Mucosa of descending colon (tissue), 3 donors: ENCODE measurements around the gene RIC1. TPM values are rescaled to one million over a fixed set of nuclear protein-coding genes. Genes with fewer than 3 reads are reported as not detected.

Experiments
- ATAC-seq: fragments of 200-7000 bp; cut with Tn5 transposase; one replicate; pipeline ENCODE4 v1.9.1; 2020; ENCODE audit warnings: mild to moderate bottlenecking, moderate library complexity
- DNase-seq, 3 donors: peaks; one replicate each; pipeline ENCODE4 v3.0.0-alpha.2; 2020
- H3K36me3 ChIP-seq: fragments of 200-600 bp; one replicate; pipeline ENCODE4 v1.8.0; 2021; ENCODE audit warnings: low read depth, mild to moderate bottlenecking
- H3K4me1 ChIP-seq: fragments of 200-600 bp; one replicate; pipeline ENCODE4 v1.8.0; 2021; ENCODE audit warnings: low read depth, mild to moderate bottlenecking
- H3K4me3 ChIP-seq: fragments of 200-600 bp; one replicate; pipeline ENCODE4 v1.8.0; 2021; ENCODE audit warnings: mild to moderate bottlenecking
- H3K9me3 ChIP-seq: fragments of 200-600 bp; one replicate; pipeline ENCODE4 v1.8.0; 2021; ENCODE audit warnings: mild to moderate bottlenecking
- CTCF ChIP-seq: fragments of 200-600 bp; IDR thresholded peaks from one replicate; pipeline ENCODE4 v1.8.0; 2022; ENCODE audit warnings: antibody characterized with exemption, mild to moderate bottlenecking
- intact Hi-C, 2 donors: fragments of 100-400 bp; cut with DNase I in 1 of 2; cut with micrococcal nuclease in 1 of 2; formaldehyde crosslinking; loops; one replicate each; pipeline versions ENCODE4 v1.11.0 to v1.11.1; 2022; cut with DNase I, micrococcal nuclease
- total RNA-seq, 3 donors: library from RNA; stranded (reverse); fragmentation: NEBNext Ultra II Directional in 2 of 3; extraction: Animal tissue kit (Norgen Biotek cat#: 25700) in 2 of 3; gene quantifications; one replicate each; pipeline versions ENCODE4 v1.2.1 to v1.2.4, GENCODE V29; 2021 to 2023
- donor health status: DM: no; HTN: no; CAD: no; lungs with moderate emphysema.
- donor health status: DM: no; HTN: no; CAD: no.
- donor health status: DM: no; HTN: yes; CAD: no.

Gene RIC1
- total RNA-seq, 3 donors from 2014 or later, result 15.8 to 22.4 (median 20.2) TPM

- intact Hi-C loops, result no loop called here
- H3K4me3 ChIP-seq, result no peak overlapping the region
- ATAC-seq, result peak; percentile 29
These were observed 42.5 kb upstream of the RIC1 start for GRCh38 chr9:5586391-5586802.

GRCh38 chr9:5587024-5587423 lies 41.9 kb upstream of the RIC1 start:
- no peak overlapping the region for H3K4me3 ChIP-seq
- TF ChIP-seq CTCF, result no peak
- DNase-seq (no peak), ATAC-seq (no peak)
- intact Hi-C loops, result no loop called here
- H3K36me3 ChIP-seq, result no peaks in the 10 kb centered on the region
- no peaks in the 10 kb centered on the region for H3K9me3 ChIP-seq
- H3K4me1 ChIP-seq, result no peaks in the 10 kb centered on the region

More at GRCh38 chr9:5586391-5586802, 42.5 kb upstream of the RIC1 start:
- no peak for TF ChIP-seq CTCF
- no peak for DNase-seq
- no peaks in the 10 kb centered on the region for H3K9me3 ChIP-seq
- no peaks in the 10 kb centered on the region for H3K36me3 ChIP-seq
- no peaks in the 10 kb centered on the region for H3K4me1 ChIP-seq

GRCh38 chr9:5592231-5592630 lies 36.7 kb upstream of the RIC1 start:
- intact Hi-C loops, result loop anchor here (10.0 kb wide), 3 partner anchors 137 to 837 kb away; partner anchors contain the start of genes CD274 (in 1 of the 2) and INSL6 (in 1 of the 2)
- H3K4me1 ChIP-seq, result no peaks in the 10 kb centered on the region
- ATAC-seq (no peak), DNase-seq (no peak)
- no peak overlapping the region for H3K4me3 ChIP-seq
- no peaks in the 10 kb centered on the region for H3K9me3 ChIP-seq
- TF ChIP-seq CTCF, result no peak
- H3K36me3 ChIP-seq, result no peaks in the 10 kb centered on the region

- ATAC-seq (no peak), DNase-seq (no peak)
- intact Hi-C loops, result loop anchor here (10.0 kb wide), 3 partner anchors 138 to 838 kb away; partner anchors contain the start of genes CD274 (in 1 of the 2) and INSL6 (in 1 of the 2)
- Histone ChIP-seq H3K4me3 (no peak overlapping the region), H3K9me3 (no peaks in the 10 kb centered on the region), H3K36me3 (no peaks in the 10 kb centered on the region), H3K4me1 (no peaks in the 10 kb centered on the region)
- no peak for TF ChIP-seq CTCF
These were observed 36.0 kb upstream of the RIC1 start for GRCh38 chr9:5592904-5593303.

GRCh38 chr9:5593904-5594303 lies 35.0 kb upstream of the RIC1 start:
- no peak for TF ChIP-seq CTCF
- intact Hi-C loops, result loop anchor here (10.0 kb wide), 3 partner anchors 139 to 839 kb away; partner anchors contain the start of genes CD274 (in 1 of the 2) and INSL6 (in 1 of the 2)
- H3K36me3 ChIP-seq, result no peaks in the 10 kb centered on the region

More at GRCh38 chr9:5593904-5594303, 35.0 kb upstream of the RIC1 start:
- DNase-seq (no peak), ATAC-seq (peak; percentile 25)
- H3K4me3 ChIP-seq, result no peak overlapping the region
- no peaks in the 10 kb centered on the region for H3K4me1 ChIP-seq
- H3K9me3 ChIP-seq, result no peaks in the 10 kb centered on the region
